T-helper 22 cell (primary cell): ENCODE results near the gene USP10.
"Not testable (repeated sequence)": the region's sequence is repeated elsewhere in the genome, so short reads cannot be mapped to it uniquely, and the experiment has no call there.

Experiments
- DNase-seq: peaks from one replicate; pipeline ENCODE4 v3.0.0-alpha.2; 2020; ENCODE audit warnings: low read depth

The USP10 gene

DNA sequence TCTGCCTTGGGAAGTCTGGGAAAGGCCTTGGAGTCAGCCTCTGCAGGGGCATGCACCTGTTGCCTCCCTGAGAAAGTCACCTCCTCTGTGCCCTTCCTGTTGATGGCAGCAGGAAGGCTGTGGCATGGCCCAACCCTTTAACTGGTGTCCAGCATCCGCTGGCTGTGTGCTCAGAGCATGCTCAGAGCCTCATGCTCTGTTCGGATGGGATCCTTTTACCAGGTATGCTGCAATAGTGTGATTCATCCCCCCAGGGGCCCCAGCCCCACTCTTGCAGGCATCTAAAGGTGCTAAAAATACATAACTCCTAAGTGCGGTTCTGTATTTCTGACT, 26.6 kb upstream of the USP10 start:
- DNase-seq = no peak

DNA sequence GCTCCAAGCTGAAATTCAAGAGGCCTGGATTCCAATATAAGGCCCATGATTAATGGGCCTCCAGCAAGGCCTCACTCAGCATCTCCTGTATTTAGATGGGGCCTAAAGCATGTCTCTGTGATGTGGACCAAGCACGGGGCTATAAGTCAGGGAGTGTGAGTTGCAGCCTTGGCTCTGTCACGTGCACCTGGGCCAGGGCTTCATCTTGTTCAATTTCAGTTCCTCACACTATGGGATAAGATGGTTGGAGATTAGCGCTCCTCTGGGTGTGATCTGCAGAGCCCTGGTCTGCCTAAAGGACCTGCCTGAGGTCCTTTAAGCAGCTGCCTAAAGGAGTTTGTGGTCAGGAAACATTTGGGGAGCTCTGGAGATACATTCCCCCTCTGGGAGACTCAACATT, 26.2 kb upstream of the USP10 start:
- DNase-seq = no peak

GRCh38 chr16:84675423-84675822, 24.4 kb upstream of the USP10 start:
- no peak for DNase-seq

- no peak for DNase-seq
These were observed 23.9 kb upstream of the USP10 start for GRCh38 chr16:84675884-84676283.

DNA sequence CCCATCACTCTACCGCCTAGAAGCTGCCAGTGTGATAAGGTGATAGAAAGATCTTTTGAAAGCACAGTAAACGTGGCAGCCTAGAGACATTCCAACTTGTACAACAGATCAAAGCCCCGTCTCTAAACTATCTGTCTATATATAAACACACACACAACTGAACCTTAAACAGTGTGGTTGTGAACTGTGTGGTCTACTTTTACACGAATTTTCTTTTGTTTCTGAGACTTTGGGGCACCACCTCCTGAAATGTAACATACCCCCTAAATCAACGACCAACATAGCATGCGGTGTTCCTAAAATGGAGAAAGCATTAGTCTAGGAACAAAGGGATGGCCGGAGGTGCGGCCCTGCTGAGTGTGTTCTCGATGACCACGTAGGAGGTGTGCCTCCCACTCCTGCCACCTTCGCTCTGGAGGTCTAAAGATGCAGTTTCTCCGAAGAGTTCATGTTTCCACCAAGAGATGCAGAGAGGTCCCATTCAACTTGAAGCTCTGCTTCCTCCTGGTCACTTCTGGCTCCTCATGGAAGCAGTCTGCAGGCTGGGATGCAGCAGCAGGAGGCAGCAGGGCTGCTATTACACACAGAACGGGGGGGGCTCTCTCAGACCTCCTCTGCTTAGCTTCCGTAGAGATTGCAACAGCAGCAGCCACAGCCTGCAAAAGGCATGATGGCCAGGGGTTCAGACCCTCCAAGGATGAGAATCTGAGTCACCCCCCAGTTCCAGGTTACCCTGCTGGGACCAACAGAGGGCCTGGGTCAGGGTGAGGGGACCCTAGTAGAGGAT, 22.6 kb upstream of the USP10 start:
- DNase-seq = no peak

DNA sequence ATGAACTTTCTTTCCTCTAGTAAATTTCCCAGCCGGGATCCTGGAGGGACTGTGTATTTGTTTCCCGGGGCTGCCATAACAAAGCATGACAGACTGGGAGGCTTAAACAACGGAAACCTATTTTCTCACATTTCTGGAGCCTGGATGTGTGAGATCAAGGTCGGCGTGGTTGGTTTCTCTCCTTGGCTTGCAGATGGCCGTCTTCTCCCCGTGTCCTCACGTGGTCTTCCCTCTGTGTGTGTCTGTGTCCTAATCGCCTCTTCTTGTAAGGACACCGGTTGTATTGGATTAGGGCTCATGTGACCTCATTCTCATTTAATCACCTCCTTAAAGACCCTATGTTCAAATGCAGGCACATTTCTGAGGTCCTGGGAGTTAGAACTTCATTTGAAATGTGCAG, 22.0 kb upstream of the USP10 start:
- DNase-seq = no peak

- DNase-seq = no peak
These were observed 21.3 kb upstream of the USP10 start for GRCh38 chr16:84678541-84678940.

DNA sequence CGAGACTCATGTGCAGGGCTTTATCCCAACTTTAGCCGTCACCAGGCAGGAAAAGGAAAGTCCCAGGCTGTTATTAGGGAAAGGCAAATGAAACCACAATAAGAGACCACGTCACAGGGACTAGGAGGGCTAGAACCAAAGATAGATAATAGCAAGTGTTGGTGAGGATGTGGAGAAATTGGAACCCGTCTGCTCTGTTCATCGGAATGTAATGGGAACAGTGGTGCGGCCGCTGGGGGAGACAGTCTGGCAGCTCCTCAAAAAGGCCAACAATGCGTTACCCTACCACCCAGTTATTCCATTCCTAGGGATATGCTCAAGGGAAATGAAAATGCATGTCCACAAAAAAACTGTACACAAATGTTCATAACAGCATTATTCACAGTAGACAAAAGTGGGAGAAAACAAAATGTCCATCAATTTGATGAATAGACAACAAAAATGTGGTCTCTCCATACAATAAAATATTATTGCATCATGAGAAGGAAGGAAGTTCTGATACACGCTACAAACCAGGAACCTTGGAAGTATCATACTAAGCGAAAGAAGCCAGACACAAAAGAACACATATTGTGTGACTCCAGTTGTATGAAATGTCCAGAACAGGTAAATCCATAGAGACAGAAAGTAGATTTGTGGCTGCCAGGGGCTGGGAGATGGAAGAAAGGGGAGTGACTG, 19.5 kb upstream of the USP10 start:
- DNase-seq = no peak

- DNase-seq = no peak
These were observed 18.8 kb upstream of the USP10 start for GRCh38 chr16:84680843-84681629.

GRCh38 chr16:84683691-84684591, 15.9 kb upstream of the USP10 start:
- no peak for DNase-seq

GRCh38 chr16:84684592-84684965, 15.2 kb upstream of the USP10 start:
- no peak for DNase-seq

- no peak for DNase-seq
These were observed 14.6 kb upstream of the USP10 start for GRCh38 chr16:84685210-84685609.

GRCh38 chr16:84686707-84687298, 13.0 kb upstream of the USP10 start:
- no peak for DNase-seq

GRCh38 chr16:84687715-84688114, 12.1 kb upstream of the USP10 start:
- no peak for DNase-seq

DNA sequence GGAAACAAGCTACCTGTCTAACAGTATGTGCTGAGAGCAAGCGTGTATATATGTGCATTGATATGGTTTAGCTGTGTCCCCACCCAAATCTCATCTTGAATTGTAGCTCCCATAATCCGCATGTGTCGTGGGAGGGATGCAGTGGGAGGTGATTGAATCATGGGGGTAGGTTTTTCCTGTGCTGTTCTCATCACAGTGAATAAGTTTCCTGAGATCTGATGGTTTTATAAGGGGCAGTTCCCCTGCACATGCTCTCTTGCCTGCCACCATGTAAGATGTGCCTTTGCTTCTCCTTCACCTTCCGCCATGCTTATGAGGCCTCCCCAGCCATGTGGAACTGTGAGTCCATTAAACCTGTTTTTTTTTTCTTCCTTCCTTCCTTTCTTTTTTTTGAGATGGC, 11.6 kb upstream of the USP10 start:
- not testable (repeated sequence) for DNase-seq

- no peak for DNase-seq
These were observed 10.7 kb upstream of the USP10 start for GRCh38 chr16:84689111-84689510.

DNA sequence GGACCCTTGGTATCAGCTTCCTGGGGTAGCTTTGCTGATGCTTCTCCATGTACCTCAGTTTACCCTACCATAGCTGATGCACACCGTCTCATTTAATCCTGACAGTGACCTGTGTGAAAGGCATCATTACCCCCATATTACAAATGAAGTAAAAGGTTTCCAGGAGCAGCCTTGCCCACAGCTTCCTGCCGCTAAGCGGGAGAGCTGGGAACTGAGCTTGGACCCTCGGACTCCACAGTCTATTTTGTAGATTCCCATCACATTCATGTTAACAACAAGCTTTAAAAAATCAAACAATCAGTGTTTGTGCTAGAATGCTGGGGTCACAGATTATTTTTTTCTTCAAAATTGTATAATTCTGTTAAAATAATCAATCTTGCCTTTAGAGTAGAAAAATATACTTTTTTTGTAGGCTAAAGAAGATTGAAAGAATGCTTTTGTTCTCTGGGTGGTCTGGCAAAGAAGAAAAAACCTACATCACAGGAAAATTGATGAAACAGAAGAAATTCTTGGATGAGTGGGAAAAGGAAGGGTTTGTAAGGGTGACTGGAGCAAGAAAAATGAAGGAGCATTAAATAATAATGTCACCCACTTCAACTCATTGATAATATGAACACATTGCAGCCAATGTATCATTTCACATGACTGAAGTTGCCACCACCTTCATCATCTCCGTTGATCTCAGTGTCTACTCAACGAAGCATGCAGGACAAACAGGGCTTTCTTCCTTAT, 9.5 kb upstream of the USP10 start:
- no peak for DNase-seq

DNA sequence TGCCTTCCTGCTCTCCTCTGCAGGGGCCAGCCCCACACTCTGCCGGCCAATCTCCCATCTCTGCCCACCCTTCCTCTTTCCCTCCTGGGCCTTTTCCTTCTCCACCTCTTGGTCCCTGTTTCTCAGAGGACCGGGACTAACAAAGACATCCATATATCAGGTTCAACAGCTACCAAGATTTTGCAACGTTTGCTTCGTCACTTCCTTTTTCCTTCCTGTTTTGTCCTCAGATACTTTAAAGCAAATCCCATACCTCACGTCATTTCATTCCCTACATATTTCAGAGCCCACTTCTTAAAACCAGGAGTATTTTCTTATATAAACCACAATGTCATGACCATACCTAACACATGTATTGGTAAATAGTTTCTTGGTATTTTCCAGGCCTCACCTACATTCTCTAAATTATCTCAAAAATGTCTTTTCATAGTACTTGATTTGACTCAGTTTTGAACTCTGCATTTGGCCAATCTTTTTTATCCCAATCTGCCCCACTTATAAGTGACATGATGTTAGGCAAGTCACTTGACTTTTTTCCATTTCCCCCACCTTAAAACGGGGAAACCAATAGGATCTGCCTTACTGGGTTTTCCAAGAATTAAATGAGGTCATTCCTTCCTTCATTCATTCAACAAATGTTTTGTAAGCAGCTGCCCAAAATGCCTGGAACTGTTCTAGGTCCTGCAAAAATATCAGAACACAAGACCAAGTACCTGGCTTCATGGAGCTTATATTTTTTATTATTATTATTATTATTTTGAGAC, 7.2 kb upstream of the USP10 start:
- no peak for DNase-seq

DNA sequence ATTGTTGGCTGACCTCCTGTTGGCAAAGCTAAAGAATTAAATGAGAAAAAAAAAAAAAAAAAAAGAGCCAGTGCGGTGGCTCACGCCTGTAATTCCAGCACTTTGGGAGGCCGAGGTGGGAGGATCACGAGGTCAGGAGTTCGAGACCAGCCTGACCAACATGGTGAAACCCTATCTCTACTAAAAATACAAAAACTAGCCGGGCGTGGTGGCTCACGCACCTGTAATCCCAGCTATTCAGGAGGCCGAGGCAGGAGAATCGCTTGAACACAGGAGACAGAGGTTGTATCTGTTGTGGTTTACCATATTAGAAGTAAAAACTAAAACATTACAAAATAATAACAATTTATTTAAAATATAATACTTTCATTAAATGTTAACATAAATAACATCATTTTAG, 5.9 kb upstream of the USP10 start:
- DNase-seq = not testable (repeated sequence)

DNA sequence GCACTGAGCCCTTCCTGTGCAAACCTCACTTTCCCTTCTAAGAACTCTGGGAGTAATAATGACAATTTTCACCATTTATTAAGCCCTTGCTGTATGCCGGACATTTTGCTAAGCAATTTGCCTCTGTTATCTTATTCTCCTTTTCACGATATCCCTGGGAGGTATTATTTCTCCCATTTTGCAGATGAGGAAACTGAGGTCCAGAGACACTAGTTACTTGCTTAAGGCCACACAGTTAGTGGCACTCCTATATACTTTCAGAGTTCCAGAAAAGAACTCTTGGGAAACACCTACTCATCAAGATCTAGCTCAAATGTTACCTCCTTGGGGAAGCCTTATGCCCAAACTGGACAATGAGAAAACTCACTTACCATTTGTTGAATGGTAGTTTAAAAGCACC, 4.8 kb upstream of the USP10 start:
- DNase-seq = no peak
